ENCODE data around the gene SNRNP35.
"Not testable (repeated sequence)": the region's sequence is repeated elsewhere in the genome, so short reads cannot be mapped to it uniquely, and the experiment has no call there.

SNRNP35 gene

GRCh38 chr12:123457980-123458779 lies at the start of gene SNRNP35:
Gene SNRNP35, plus strand, starts transcription at chr12:123458139. Its CDS starts 7,402 bp downstream, at chr12:123465541.
- DNase-seq (ENCODE audit: low read depth): peak; percentile 69

- DNase-seq (ENCODE audit: low read depth): not testable (repeated sequence)
Measured at GRCh38 chr12:123408619-123409018, 49.3 kb upstream of the SNRNP35 start.

GRCh38 chr12:123409284-123410040 lies 48.5 kb upstream of the SNRNP35 start:
- DNase-seq (ENCODE audit: low read depth): not testable (repeated sequence)

- DNase-seq (ENCODE audit: low read depth): no peak
Measured at GRCh38 chr12:123410041-123410412, 47.9 kb upstream of the SNRNP35 start.

GRCh38 chr12:123421314-123421713 lies 36.6 kb upstream of the SNRNP35 start:
- DNase-seq (ENCODE audit: low read depth): no peak

GRCh38 chr12:123427036-123427769 lies 30.7 kb upstream of the SNRNP35 start:
- no peak for DNase-seq (ENCODE audit: low read depth)

- DNase-seq (ENCODE audit: low read depth): no peak
Measured at GRCh38 chr12:123428591-123428990, 29.3 kb upstream of the SNRNP35 start.

- not testable (repeated sequence) for DNase-seq (ENCODE audit: low read depth)
Measured at GRCh38 chr12:123429101-123429500, 28.8 kb upstream of the SNRNP35 start.

GRCh38 chr12:123431951-123432817 lies 25.8 kb upstream of the SNRNP35 start:
- DNase-seq (ENCODE audit: low read depth): not testable (repeated sequence)

- DNase-seq (ENCODE audit: low read depth): no peak
Measured at GRCh38 chr12:123433615-123434014, 24.3 kb upstream of the SNRNP35 start.

- no peak for DNase-seq (ENCODE audit: low read depth)
Measured at GRCh38 chr12:123435636-123436016, 22.3 kb upstream of the SNRNP35 start.

- peak; percentile 49 for DNase-seq (ENCODE audit: low read depth)
Measured at GRCh38 chr12:123436017-123436964, 21.6 kb upstream of the SNRNP35 start, which contains the start of gene RILPL2. Gene RILPL2, minus strand, starts transcription at chr12:123436684. Its CDS starts 264 bp downstream, at chr12:123436420.

GRCh38 chr12:123441523-123442164 lies 16.3 kb upstream of the SNRNP35 start:
- DNase-seq (ENCODE audit: low read depth): no peak

GRCh38 chr12:123442774-123443173 lies 15.2 kb upstream of the SNRNP35 start:
- DNase-seq (ENCODE audit: low read depth): no peak

GRCh38 chr12:123444092-123445026 lies 13.6 kb upstream of the SNRNP35 start:
- DNase-seq (ENCODE audit: low read depth): peak; percentile 18

- no peak for DNase-seq (ENCODE audit: low read depth)
Measured at GRCh38 chr12:123445388-123446332, 12.3 kb upstream of the SNRNP35 start.

- DNase-seq (ENCODE audit: low read depth): no peak
Measured at GRCh38 chr12:123446333-123446713, 11.6 kb upstream of the SNRNP35 start.
